Keratinocyte (primary cell): ENCODE measurements around the gene SLAIN1.

Experiments
- EZH2 ChIP-seq: IDR thresholded peaks from one replicate; pipeline ENCODE4 v1.6.1; 2012; ENCODE audit warnings: inconsistent platforms, mild to moderate bottlenecking, low read length, moderate library complexity
- TF ChIP-seq, protein P1 (sequence below), 3 experiments: IDR thresholded peaks in 1 of 3; conservative IDR thresholded peaks in 1 of 3; optimal IDR thresholded peaks in 1 of 3; 2 replicates in 2 of 3; 3 replicates in 1 of 3; pipeline versions ENCODE3 to v1.5.1; 2011; ENCODE audit warnings: low read length in 3 of 3, mild to moderate bottlenecking in 3 of 3, moderate library complexity in 2 of 3, control low read depth in 1 of 3, inconsistent platforms in 1 of 3; ENCODE audit not compliant: insufficient read depth in 2 of 3; ENCODE audit errors: extremely low read depth in 1 of 3

DNA sequence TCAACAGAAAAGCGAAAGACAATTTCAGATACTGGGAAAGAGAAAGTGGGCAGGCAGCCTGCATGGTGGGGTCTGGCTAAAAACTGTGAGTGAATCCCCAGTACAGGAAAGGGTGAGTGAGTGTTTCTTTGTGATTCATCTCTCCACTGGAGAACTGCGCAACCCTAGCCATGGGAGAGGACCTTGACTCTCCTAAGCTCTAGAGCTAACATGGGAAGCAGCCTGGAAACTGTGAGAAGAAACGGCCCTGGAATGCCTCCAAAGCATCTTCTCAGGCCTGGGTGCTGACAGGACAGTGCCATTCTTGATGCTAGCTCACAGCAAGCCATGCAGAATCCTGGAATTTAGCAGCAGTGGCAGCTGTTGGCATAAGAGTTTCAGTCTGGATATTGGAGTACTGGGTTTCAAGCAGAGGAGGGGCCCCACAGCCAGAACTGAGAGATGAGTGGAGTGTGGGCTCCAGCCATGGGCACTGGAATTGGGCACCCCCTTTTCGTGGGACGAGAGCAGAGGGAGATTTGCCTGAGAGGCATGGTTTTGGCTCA is 18.7 kb upstream of the SLAIN1 start:
- TF ChIP-seq, protein P1, sequence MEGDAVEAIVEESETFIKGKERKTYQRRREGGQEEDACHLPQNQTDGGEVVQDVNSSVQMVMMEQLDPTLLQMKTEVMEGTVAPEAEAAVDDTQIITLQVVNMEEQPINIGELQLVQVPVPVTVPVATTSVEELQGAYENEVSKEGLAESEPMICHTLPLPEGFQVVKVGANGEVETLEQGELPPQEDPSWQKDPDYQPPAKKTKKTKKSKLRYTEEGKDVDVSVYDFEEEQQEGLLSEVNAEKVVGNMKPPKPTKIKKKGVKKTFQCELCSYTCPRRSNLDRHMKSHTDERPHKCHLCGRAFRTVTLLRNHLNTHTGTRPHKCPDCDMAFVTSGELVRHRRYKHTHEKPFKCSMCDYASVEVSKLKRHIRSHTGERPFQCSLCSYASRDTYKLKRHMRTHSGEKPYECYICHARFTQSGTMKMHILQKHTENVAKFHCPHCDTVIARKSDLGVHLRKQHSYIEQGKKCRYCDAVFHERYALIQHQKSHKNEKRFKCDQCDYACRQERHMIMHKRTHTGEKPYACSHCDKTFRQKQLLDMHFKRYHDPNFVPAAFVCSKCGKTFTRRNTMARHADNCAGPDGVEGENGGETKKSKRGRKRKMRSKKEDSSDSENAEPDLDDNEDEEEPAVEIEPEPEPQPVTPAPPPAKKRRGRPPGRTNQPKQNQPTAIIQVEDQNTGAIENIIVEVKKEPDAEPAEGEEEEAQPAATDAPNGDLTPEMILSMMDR (optimal IDR thresholded peaks at IDR 0.05 in 1 of 3, IDR thresholded peaks at IDR 0.05 in 1 of 3, conservative IDR thresholded peaks at IDR 0.05 in 1 of 3; ENCODE audit: extremely low read depth in 1 of 3, insufficient read depth in 2 of 3, low read length in 3 of 3), result no peak
- no peak for TF ChIP-seq EZH2
